GM21390 (cell line): Measurements from ENCODE around the gene EBF3.

ENCODE experiments used
- ATAC-seq: cut with Tn5 transposase; IDR thresholded peaks from one replicate; pipeline ENCODE4 v1.9.1; 2021; ENCODE audit not compliant: unreplicated experiment

The EBF3 gene

GRCh38 chr10:129971381-129972144 is 7.5 kb upstream of the EBF3 start:
- peak; percentile 54 for ATAC-seq

- no peak for ATAC-seq
These were observed 6.6 kb upstream of the EBF3 start for GRCh38 chr10:129970465-129971364.

- ATAC-seq, result no peak
These were observed 5.9 kb upstream of the EBF3 start for GRCh38 chr10:129969911-129970464.

GRCh38 chr10:129969184-129969910 is 5.3 kb upstream of the EBF3 start:
- ATAC-seq, result no peak

- no peak for ATAC-seq
These were observed 4.7 kb upstream of the EBF3 start for GRCh38 chr10:129968853-129969183.

GRCh38 chr10:129968020-129968852 is 4.2 kb upstream of the EBF3 start:
- ATAC-seq, result no peak

GRCh38 chr10:129967579-129968019 is 3.5 kb upstream of the EBF3 start:
- no peak for ATAC-seq

GRCh38 chr10:129966889-129967578 is 3.0 kb upstream of the EBF3 start:
- ATAC-seq, result no peak

GRCh38 chr10:129966370-129966888 is 2.4 kb upstream of the EBF3 start:
- no peak for ATAC-seq

- ATAC-seq, result no peak
These were observed 1.9 kb upstream of the EBF3 start for GRCh38 chr10:129965959-129966358.

GRCh38 chr10:129965425-129965808 is 1.3 kb upstream of the EBF3 start:
- ATAC-seq, result no peak

GRCh38 chr10:129964611-129965424 is 744 bp upstream of the EBF3 start:
- no peak for ATAC-seq

GRCh38 chr10:129962872-129963640 is 1.0 kb downstream of the EBF3 start:
- ATAC-seq, result no peak

GRCh38 chr10:129962031-129962871 is 1.8 kb downstream of the EBF3 start:
- no peak for ATAC-seq

- ATAC-seq, result no peak
These were observed 2.8 kb downstream of the EBF3 start for GRCh38 chr10:129961157-129961701.

GRCh38 chr10:129960481-129961156 is 3.5 kb downstream of the EBF3 start:
- no peak for ATAC-seq
